ENCODE measurements around the gene SLC39A7.
A peak's percentile ranks its signal among the peaks of the same experiment; 100 is the strongest.

SLC39A7 gene

DNA sequence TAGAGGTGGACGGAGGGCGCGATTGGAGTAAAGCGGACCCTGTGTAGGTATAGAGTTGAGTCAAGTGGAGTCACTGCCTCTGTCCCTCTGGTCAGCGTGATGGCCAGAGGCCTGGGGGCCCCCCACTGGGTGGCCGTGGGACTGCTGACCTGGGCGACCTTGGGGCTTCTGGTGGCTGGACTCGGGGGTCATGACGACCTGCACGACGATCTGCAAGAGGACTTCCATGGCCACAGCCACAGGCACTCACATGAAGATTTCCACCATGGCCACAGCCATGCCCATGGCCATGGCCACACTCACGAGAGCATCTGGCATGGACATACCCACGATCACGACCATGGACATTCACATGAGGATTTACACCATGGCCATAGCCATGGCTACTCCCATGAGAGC is 479 bp downstream of the SLC39A7 start:
- no peak for DNase-seq (ENCODE audit: low read depth)
- peak overlapping the region; percentile 90 for H3K4me3 ChIP-seq (ENCODE audit: control insufficient read depth, low read depth, low read length)
- TF ChIP-seq, protein P1, sequence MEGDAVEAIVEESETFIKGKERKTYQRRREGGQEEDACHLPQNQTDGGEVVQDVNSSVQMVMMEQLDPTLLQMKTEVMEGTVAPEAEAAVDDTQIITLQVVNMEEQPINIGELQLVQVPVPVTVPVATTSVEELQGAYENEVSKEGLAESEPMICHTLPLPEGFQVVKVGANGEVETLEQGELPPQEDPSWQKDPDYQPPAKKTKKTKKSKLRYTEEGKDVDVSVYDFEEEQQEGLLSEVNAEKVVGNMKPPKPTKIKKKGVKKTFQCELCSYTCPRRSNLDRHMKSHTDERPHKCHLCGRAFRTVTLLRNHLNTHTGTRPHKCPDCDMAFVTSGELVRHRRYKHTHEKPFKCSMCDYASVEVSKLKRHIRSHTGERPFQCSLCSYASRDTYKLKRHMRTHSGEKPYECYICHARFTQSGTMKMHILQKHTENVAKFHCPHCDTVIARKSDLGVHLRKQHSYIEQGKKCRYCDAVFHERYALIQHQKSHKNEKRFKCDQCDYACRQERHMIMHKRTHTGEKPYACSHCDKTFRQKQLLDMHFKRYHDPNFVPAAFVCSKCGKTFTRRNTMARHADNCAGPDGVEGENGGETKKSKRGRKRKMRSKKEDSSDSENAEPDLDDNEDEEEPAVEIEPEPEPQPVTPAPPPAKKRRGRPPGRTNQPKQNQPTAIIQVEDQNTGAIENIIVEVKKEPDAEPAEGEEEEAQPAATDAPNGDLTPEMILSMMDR (IDR thresholded peaks at IDR 0.05; ENCODE audit: control insufficient read depth, insufficient read depth, low read depth, low read length, missing control alignments): no peak

DNA sequence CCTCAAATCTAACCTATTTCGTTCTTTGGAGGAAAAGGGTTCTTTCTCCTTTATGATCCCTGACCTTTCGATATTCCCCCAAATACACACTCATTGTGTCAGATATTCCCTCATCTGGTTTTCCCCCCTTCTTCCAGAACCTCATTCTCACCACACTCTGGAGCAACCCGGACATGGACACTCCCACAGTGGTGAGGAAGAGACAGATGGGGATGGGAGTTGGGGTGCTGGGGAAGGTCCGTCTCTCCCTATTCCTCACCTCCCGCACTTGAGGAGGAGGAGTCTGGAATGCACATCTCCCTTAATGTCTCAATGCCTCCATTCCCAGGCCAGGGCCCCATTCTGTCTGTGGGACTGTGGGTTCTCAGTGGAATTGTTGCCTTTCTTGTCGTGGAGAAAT is 1.3 kb downstream of the SLC39A7 start:
- TF ChIP-seq, protein P1 (IDR thresholded peaks at IDR 0.05; ENCODE audit: control insufficient read depth, insufficient read depth, low read depth, low read length, missing control alignments): no peak
- H3K4me3 ChIP-seq (ENCODE audit: control insufficient read depth, low read depth, low read length): peak overlapping the region; percentile 90
- DNase-seq (ENCODE audit: low read depth): no peak

DNA sequence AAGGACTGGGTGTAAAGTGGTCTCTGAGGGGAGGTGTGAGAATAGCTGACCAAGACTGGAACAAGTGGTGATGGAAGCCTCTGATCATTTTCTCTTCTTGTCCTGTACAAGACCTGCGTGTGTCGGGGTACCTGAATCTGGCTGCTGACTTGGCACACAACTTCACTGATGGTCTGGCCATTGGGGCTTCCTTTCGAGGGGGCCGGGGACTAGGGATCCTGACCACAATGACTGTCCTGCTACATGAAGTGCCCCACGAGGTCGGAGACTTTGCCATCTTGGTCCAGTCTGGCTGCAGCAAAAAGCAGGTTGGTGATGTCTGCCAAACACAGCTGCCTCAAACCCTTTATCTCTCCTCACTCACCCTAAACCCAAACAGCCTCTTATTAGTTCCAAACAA is 2.1 kb downstream of the SLC39A7 start:
- no peak for DNase-seq (ENCODE audit: low read depth)
- TF ChIP-seq, protein P1 (IDR thresholded peaks at IDR 0.05; ENCODE audit: control insufficient read depth, insufficient read depth, low read depth, low read length, missing control alignments): no peak
- H3K4me3 ChIP-seq (ENCODE audit: control insufficient read depth, low read depth, low read length): no peak overlapping the region; the same call in 1 of the 2 replicates

DNA sequence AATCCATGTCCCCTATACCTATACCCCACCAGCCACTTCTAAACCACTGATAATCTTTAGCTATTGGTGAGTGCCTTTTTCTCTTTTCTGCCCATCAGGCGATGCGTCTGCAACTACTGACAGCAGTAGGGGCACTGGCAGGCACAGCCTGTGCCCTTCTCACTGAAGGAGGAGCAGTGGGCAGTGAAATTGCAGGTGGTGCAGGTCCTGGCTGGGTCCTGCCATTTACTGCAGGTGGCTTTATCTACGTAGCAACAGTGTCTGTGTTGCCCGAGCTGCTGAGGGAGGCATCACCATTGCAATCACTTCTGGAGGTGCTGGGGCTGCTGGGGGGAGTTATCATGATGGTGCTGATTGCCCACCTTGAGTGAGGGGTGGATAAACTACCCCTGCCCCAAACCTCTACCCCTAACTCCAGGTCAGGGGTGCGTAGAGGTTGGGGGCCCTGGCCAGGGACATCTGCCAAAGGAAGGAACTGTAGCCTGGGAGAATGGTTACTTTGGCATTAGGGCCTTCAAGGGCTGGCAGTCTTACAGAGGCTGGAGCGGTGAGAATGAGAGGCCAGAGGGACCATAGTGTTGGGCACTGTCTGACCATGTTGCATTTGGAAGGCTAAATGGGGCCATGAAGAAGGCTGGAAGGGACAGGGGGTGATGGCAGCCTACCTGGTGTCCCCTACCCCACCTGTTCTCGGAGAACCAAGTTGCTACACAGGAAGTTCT is 2.9 kb downstream of the SLC39A7 start:
- TF ChIP-seq, protein P1 (IDR thresholded peaks at IDR 0.05; ENCODE audit: control insufficient read depth, insufficient read depth, low read depth, low read length, missing control alignments): no peak
- no peak for DNase-seq (ENCODE audit: low read depth)
- H3K4me3 ChIP-seq (ENCODE audit: control insufficient read depth, low read depth, low read length): no peak overlapping the region; the same call in 1 of the 2 replicates

DNA sequence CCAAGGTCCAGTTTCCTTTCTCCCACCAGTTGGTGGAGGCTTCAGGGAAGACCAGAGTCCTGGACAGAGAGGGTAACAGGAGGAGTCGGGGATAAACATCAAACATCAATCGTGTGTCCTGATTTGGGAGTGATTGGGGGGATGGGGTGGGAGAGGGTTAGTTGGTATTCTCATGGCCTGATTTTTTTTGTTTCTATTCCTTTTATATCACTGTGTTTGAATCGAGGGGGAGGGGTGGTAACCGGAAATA is 3.4 kb downstream of the SLC39A7 start:
- TF ChIP-seq, protein P1 (IDR thresholded peaks at IDR 0.05; ENCODE audit: control insufficient read depth, insufficient read depth, low read depth, low read length, missing control alignments): no peak
- H3K4me3 ChIP-seq (ENCODE audit: control insufficient read depth, low read depth, low read length): no peak overlapping the region; the same call in 1 of the 2 replicates
- DNase-seq (ENCODE audit: low read depth): no peak

DNA sequence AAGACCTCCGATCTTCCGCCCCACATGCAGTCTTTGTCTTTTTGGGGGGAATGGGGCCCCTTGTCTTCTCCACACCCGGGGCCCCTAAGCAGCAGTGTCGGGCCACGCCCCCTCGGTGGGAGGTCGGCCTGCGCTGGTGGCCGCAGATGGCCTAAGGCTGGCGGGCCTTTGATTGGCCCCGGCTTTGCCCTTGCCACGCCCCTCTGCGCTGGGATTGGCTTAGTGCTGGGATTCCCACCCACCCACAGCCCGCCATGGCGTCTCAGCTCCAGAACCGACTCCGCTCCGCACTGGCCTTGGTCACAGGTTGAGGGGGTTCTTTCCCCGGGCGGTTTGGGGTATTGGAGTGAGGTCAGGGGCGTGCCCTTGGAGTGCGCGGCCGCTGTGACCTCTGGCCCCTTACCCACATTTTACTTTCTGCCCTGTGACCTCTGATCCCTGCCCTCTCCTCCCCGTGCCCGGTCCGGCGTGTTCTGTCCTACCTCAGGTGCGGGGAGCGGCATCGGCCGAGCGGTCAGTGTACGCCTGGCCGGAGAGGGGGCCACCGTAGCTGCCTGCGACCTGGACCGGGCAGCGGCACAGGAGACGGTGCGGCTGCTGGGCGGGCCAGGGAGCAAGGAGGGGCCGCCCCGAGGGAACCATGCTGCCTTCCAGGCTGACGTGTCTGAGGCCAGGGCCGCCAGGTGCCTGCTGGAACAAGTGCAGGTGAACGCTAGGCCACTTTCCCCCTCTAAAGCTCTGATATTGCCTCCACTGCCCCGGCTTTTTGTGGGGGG is 3.9 kb downstream of the SLC39A7 start, which contains the start of gene HSD17B8:
Gene HSD17B8, plus strand, starts transcription at position 241 of the 776 bp plus-strand sequence. Its CDS starts 14 bp downstream, at position 255.
- TF ChIP-seq, protein P1 (IDR thresholded peaks at IDR 0.05; ENCODE audit: control insufficient read depth, insufficient read depth, low read depth, low read length, missing control alignments): no peak
- peak; percentile 45 for DNase-seq (ENCODE audit: low read depth)
- peak within 1 kb of the TSS; percentile 51 for H3K4me3 ChIP-seq (ENCODE audit: control insufficient read depth, low read depth, low read length)

Data from AG09309 (cell line).